B cell (primary cell): ENCODE measurements around the gene ZNF281.

Experiments used
- CTCF ChIP-seq: fragments of 200-600 bp; IDR thresholded peaks from one replicate; pipeline ENCODE4 v1.8.0; 2022; ENCODE audit warnings: antibody characterized with exemption, mild to moderate bottlenecking
- EZH2 ChIP-seq: IDR thresholded peaks from 2 replicates; pipeline ENCODE4 v1.6.1; 2012; ENCODE audit warnings: borderline replicate concordance, low read depth, mild to moderate bottlenecking, moderate library complexity, low read length; ENCODE audit not compliant: insufficient read depth, poor library complexity, severe bottlenecking

- no peak for TF ChIP-seq CTCF
- TF ChIP-seq EZH2 = no peak
Observed at GRCh38 chr1:200414657-200415056, 4.8 kb upstream of the ZNF281 start.
